ENCODE results near the gene ZNF169.
"Not testable (repeated sequence)": the region's sequence is repeated elsewhere in the genome, so short reads cannot be mapped to it uniquely, and the experiment has no call there.

GRCh38 chr9:94340750-94341149 is 81.7 kb downstream of the ZNF169 start:
- TF ChIP-seq CTCF, POLR2A (IDR thresholded peaks at IDR 0.05): not testable (repeated sequence)
